Parathyroid adenoma (tissue), 2 donors: Measurements from ENCODE around the gene DAPK2.

ENCODE experiments used
- H2AFZ ChIP-seq: fragments of 300-600 bp; sonication (generic); one replicate; pipeline ENCODE4 v1.7.0; 2017; ENCODE audit warnings: antibody characterized with exemption, mild to moderate bottlenecking
- H3K27ac ChIP-seq: fragments of 300-600 bp; sonication (generic); one replicate; pipeline ENCODE4 v1.7.0; 2017
- H3K27me3 ChIP-seq: fragments of 300-600 bp; sonication (generic); one replicate; pipeline ENCODE4 v1.7.0; 2017; ENCODE audit warnings: low read length; ENCODE audit not compliant: control insufficient read depth, insufficient read depth
- H3K36me3 ChIP-seq: fragments of 300-600 bp; sonication (generic); one replicate; pipeline ENCODE4 v1.7.0; 2017; ENCODE audit warnings: low read length; ENCODE audit not compliant: control insufficient read depth, insufficient read depth
- H3K4me1 ChIP-seq: fragments of 300-600 bp; sonication (generic); one replicate; pipeline ENCODE4 v1.7.0; 2017; ENCODE audit warnings: control low read depth
- H3K4me2 ChIP-seq: fragments of 300-600 bp; sonication (generic); one replicate; pipeline ENCODE4 v1.7.0; 2017; ENCODE audit warnings: low read length
- H3K4me3 ChIP-seq: fragments of 300-600 bp; sonication (generic); one replicate; pipeline ENCODE4 v1.7.0; 2017; ENCODE audit warnings: low read depth, low read length
- H3K79me2 ChIP-seq: fragments of 300-600 bp; sonication (generic); one replicate; pipeline ENCODE4 v1.7.0; 2017; ENCODE audit warnings: control low read depth
- H3K9ac ChIP-seq: fragments of 300-600 bp; sonication (generic); one replicate; pipeline ENCODE4 v1.7.0; 2017; ENCODE audit warnings: mild to moderate bottlenecking
- H3K9me3 ChIP-seq: fragments of 300-600 bp; sonication (generic); one replicate; pipeline ENCODE4 v1.7.0; 2017; ENCODE audit warnings: low read length; ENCODE audit not compliant: control insufficient read depth
- TF ChIP-seq, protein P1 (sequence below): fragments of 300-600 bp; sonication (generic); IDR thresholded peaks from one replicate; pipeline ENCODE4 v1.7.0; 2017; ENCODE audit warnings: antibody characterized with exemption, mild to moderate bottlenecking
- donor health status: primary hyperparathyroidism.

The DAPK2 gene

DNA sequence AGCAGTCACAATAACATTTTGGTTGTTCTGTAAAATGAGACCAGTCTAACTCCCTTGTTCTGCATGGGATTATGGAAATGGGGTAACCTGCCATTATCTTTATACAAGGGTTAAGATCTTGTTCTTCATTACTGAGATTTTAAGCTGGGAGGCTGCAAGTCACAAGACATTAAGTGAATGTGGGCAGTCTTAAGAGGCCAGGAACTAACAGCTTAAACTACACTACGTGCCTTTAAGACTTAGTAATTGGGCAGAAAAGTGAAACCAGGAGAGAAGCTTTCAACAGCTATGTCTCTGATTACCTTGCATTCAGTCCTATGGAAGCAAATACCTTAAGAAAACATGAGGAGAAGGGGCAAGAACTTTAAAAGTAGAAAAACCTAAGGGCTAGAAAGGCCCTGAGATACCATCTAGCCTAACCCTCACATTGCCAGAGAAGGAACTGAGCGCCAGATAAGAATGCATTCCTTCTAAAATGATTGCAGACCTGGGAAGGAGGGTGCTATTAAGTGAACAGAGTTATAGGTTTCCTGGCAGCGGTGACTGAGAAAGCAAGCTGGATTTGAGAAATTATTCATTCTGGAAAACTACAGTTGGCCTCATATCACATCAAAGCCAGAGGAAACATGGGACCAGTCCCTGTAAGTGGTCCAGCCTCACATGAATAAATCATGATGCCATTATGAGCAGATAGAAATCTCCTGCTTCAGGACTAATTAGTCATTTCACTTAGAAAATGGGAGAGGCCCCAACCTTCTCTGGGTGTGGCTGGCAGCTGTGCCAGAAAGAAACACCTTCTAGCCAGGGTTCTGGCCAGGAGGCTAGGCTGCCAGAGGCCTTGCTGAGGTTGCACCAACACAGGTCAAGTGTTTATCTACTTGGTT lies 32.9 kb downstream of the DAPK2 start:
- no peak overlapping the region for H2AFZ ChIP-seq
- H3K36me3 ChIP-seq, result no peaks in the 10 kb centered on the region
- H3K9me3 ChIP-seq, result no peaks in the 10 kb centered on the region
- TF ChIP-seq, protein P1, sequence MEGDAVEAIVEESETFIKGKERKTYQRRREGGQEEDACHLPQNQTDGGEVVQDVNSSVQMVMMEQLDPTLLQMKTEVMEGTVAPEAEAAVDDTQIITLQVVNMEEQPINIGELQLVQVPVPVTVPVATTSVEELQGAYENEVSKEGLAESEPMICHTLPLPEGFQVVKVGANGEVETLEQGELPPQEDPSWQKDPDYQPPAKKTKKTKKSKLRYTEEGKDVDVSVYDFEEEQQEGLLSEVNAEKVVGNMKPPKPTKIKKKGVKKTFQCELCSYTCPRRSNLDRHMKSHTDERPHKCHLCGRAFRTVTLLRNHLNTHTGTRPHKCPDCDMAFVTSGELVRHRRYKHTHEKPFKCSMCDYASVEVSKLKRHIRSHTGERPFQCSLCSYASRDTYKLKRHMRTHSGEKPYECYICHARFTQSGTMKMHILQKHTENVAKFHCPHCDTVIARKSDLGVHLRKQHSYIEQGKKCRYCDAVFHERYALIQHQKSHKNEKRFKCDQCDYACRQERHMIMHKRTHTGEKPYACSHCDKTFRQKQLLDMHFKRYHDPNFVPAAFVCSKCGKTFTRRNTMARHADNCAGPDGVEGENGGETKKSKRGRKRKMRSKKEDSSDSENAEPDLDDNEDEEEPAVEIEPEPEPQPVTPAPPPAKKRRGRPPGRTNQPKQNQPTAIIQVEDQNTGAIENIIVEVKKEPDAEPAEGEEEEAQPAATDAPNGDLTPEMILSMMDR, result no peak
- peak overlapping the region; percentile 17 for H3K4me2 ChIP-seq
- no peak overlapping the region for H3K27ac ChIP-seq
- no peak overlapping the region for H3K4me3 ChIP-seq
- no peaks in the 10 kb centered on the region for H3K27me3 ChIP-seq
- H3K9ac ChIP-seq, result no peak overlapping the region
- no peaks in the 10 kb centered on the region for H3K79me2 ChIP-seq
- peaks cover 5% of the 10 kb centered on the region for H3K4me1 ChIP-seq

DNA sequence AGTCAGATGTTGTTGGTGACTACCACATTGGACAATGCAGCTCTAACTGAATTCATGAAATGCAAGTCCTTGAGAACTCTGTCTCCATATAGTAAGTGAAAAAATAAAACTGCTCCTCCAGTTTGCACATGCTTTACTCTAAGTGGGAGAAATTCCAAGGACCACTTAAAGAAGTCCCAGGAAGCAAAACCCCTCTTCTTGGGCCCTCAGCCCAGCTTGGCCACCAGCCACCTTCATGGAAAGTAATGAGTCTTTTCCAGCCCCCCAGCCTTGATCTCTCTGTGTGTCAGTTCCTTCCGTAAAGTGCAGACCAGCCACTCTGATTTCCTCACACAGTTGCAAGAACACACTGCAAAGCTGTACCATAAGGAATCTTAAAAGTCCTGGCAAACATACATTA lies 34.5 kb downstream of the DAPK2 start:
- H3K4me2 ChIP-seq, result no peak overlapping the region
- H3K27ac ChIP-seq, result no peak overlapping the region
- peaks cover 5% of the 10 kb centered on the region for H3K4me1 ChIP-seq
- H3K9me3 ChIP-seq, result no peaks in the 10 kb centered on the region
- no peaks in the 10 kb centered on the region for H3K36me3 ChIP-seq
- no peaks in the 10 kb centered on the region for H3K79me2 ChIP-seq
- H3K4me3 ChIP-seq, result no peak overlapping the region
- no peak overlapping the region for H2AFZ ChIP-seq
- H3K9ac ChIP-seq, result no peak overlapping the region
- TF ChIP-seq, protein P1, result no peak
- H3K27me3 ChIP-seq, result no peaks in the 10 kb centered on the region

DNA sequence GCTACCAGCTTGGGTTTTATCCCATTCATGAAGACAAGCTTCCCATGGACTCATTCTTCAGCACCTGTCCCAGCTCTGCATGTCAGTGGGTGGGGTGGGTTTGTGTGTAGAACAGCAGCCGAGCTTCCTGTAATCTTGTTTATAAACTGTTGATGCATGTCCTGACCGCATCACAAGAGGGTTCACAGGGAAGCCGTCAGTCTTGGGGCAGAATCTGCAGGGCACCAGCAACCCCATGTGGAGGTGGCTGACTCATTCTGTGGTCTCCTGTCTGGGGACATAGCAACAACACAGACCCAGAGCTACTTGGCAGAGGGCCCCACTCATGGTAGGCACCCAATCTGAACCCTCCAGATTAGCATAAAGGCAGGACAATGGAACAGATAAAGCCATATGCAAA lies 35.6 kb downstream of the DAPK2 start:
- Histone ChIP-seq H2AFZ (no peak overlapping the region), H3K9me3 (no peaks in the 10 kb centered on the region), H3K9ac (no peak overlapping the region), H3K4me3 (no peak overlapping the region), H3K36me3 (no peaks in the 10 kb centered on the region), H3K27me3 (no peaks in the 10 kb centered on the region), H3K79me2 (no peaks in the 10 kb centered on the region), H3K27ac (no peak overlapping the region), H3K4me2 (no peak overlapping the region), H3K4me1 (peaks cover 5% of the 10 kb centered on the region)
- TF ChIP-seq, protein P1, result no peak

- no peaks in the 10 kb centered on the region for H3K36me3 ChIP-seq
- no peak overlapping the region for H3K27ac ChIP-seq
- no peak overlapping the region for H3K9ac ChIP-seq
- TF ChIP-seq, protein P1, result no peak
- no peak overlapping the region for H2AFZ ChIP-seq
- no peaks in the 10 kb centered on the region for H3K79me2 ChIP-seq
- no peaks in the 10 kb centered on the region for H3K27me3 ChIP-seq
- H3K9me3 ChIP-seq, result no peaks in the 10 kb centered on the region
- H3K4me3 ChIP-seq, result no peak overlapping the region
- peaks cover 5% of the 10 kb centered on the region for H3K4me1 ChIP-seq
- H3K4me2 ChIP-seq, result no peak overlapping the region
Measured at GRCh38 chr15:64009798-64010261, 36.5 kb downstream of the DAPK2 start.

DNA sequence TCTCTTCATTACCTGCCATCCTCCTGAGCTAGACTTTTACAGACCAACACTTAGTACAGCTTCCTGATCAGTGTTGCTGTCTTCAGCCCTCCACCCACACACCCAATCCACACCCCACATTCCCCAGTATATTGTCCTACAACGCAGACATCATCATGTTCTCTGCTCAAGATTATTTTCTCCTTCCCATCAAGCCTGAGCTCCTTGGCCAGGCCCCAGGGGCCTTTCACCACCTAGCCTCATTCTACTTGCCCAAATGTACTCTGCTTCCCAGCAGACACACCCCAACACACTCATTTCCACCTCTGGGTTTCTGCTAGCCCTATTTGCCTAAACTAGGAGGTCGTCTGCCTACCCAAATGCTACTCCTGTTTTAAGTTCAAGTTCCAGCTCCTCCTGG lies 37.0 kb downstream of the DAPK2 start:
- Histone ChIP-seq H2AFZ (no peak overlapping the region), H3K4me2 (no peak overlapping the region), H3K27me3 (no peaks in the 10 kb centered on the region), H3K27ac (no peak overlapping the region), H3K4me3 (no peak overlapping the region), H3K9me3 (no peaks in the 10 kb centered on the region), H3K9ac (no peak overlapping the region), H3K36me3 (no peaks in the 10 kb centered on the region), H3K4me1 (peaks cover 5% of the 10 kb centered on the region), H3K79me2 (no peaks in the 10 kb centered on the region)
- TF ChIP-seq, protein P1, result no peak
